Hematopoietic multipotent progenitor cell treated with erythropoietin and hydrocortisone succinate and interleukin-3 and kit ligand, for 8 days (in vitro differentiated cells): ENCODE data around the gene ZWILCH.
"Not testable (repeated sequence)": the region's sequence is repeated elsewhere in the genome, so short reads cannot be mapped to it uniquely, and the experiment has no call there.

Experiments used
- DNase-seq: peaks from one replicate; pipeline ENCODE4 v3.0.0-alpha.2; 2015

ZWILCH gene

GRCh38 chr15:66489179-66489791, 15.8 kb upstream of the ZWILCH start:
- no peak for DNase-seq

DNA sequence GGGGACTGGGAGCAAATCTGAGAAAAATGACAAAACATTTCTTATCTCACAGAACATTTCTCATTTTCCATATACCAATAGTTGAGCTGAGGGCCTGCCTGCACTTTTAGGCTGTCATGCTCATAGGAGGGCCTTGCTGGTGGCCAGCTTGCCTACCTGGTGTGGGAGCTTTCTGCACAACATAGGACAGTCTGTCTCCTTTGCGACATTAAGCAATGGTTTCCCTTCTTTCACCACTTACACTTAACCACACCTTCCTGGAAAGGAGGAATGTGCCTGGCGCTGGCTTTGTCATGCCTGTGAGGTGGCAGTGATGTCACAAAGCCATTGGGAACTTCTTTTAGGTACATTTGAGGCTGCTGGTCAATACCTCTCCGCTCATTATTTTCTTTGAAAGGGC, 13.3 kb upstream of the ZWILCH start:
- DNase-seq: no peak

- no peak for DNase-seq
Observed at GRCh38 chr15:66494262-66494661, 10.9 kb upstream of the ZWILCH start.

DNA sequence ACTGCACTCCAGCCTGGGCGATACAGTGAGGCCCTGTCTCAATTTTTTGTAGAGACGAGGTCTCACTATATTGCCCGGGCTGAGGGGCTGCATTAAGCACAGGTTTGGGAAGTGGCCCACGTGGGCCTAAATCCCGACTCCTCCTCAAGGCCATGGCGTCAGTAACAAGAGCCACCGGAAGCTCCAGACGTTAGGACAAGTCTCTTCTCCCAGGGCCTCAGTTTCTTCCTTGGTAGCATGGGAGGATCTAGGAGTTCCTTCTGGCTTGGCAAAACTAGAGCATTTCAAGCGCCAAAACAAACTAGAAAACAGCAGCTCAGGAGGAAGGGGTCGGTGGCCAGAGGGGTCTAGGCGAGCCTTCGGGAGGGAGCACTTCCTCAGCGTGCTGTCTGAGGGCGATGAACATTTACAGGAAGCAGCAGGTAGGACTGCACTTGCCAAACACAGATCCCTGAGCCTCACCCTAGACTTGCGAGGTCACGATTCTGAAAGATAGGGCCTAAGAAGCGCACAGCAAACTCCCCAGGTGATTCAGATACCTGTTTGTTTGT, 8.1 kb upstream of the ZWILCH start:
- DNase-seq: peak; percentile 57

GRCh38 chr15:66497502-66498455, 7.3 kb upstream of the ZWILCH start, which contains the start of gene SNAPC5:
TSS of gene SNAPC5 (minus strand) at chr15:66497762. CDS start at chr15:66497731, 31 bp downstream.
- peak; percentile 94 for DNase-seq

DNA sequence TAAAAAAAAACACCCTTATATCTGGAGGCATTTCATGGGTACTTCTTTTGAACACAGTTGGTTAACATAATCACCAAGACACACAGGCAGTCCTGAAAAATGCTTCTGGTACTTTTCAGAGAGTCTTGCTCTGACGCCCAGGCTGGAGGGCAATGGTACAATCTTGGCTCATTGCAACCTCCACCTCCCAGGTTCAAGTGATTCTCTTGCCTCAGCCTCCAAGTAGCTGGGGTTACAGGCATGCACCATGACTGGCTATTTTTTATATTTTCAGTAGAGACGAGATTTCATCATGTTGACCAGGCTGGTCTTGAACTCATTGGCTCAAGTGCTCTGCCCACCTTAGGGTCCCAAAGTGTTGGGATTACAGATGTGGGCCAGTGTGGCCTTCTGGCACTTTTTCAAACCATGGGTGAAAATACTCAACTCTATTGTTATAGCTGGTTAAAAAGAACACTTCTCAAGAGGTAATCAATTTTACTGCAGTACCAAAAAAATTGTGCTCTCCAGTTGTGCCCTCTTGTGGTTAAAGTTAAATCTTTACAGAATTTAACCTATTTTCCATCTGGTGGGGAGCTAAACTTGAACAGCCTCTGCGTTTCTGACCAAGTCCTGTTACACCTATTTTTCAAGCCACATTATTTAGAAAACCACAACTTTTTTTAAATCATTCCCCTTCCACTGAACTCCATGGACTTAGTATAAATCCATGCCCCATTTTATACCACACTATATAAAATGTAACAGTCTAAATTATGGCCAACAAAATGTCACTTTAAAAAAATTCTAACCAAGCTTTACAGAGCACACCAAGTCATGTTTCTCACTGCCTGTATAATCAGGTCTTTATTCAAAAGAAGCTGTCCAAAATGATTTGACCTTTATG, 6.4 kb upstream of the ZWILCH start:
- peak; percentile 64 for DNase-seq

DNA sequence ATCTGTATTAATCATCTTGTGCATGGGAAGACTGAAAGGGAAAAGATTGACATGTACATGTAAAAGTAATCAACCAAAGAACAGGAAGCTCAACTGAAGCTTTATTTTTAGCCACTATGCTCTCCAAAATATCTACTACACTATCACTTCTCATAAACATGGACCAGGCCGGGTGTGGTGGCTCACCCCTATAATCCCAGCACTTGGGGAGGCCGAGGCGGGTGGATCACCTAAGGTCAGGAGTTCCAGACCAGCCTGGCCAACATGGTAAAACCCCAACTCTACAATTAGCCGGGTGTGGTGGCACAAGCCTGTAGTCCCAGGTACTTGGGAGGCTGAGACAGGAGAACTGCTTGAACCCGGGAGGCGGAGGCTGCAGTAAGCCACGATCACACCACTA, 4.8 kb upstream of the ZWILCH start:
- DNase-seq: not testable (repeated sequence)

DNA sequence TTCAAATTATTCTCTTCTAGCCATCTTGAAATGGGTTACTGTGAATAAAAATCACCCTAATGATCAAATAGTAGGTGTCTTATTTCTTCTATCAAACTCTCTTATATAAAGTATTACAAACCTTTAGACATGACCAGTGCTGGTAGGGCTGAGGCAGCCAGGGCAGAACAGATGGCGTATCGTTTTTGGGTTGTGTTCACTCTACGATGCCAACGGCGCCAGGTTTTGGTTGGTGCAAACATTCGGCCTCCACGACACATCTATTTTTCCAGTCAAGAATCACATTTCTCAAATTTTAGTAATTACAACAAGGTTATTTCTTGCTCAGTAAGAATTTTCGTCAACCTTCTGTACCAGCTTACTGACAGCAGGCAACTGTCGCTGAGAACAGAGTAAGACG, 2.6 kb upstream of the ZWILCH start:
- DNase-seq: no peak

- DNase-seq: peak; percentile 20
Observed at GRCh38 chr15:66503041-66503648, 2.0 kb upstream of the ZWILCH start.

- DNase-seq: peak; percentile 24
Observed at GRCh38 chr15:66503780-66504562, 1.2 kb upstream of the ZWILCH start.

- no peak for DNase-seq
Observed at GRCh38 chr15:66505430-66505811, 295 bp downstream of the ZWILCH start.

DNA sequence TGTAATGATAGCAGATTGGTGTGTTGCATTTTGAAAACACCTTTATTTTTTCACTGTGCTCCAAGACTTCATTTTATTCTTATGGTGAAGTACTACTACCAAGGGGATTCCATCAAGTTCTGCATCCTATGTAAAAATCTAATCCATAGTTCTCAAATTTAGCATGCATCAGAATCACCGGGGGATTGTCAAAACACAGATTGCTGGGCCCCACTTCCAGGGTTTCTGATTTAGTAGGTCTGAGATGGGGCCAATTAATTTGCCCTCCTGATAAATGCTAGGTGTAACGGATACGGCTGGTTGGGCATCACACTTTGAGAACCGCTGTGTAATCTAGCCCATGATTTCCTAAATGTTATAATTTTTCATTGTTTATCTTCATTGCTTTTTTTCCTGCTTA, 692 bp downstream of the ZWILCH start:
- DNase-seq: no peak

- DNase-seq: no peak
Observed at GRCh38 chr15:66508293-66508883, 3.3 kb downstream of the ZWILCH start.

DNA sequence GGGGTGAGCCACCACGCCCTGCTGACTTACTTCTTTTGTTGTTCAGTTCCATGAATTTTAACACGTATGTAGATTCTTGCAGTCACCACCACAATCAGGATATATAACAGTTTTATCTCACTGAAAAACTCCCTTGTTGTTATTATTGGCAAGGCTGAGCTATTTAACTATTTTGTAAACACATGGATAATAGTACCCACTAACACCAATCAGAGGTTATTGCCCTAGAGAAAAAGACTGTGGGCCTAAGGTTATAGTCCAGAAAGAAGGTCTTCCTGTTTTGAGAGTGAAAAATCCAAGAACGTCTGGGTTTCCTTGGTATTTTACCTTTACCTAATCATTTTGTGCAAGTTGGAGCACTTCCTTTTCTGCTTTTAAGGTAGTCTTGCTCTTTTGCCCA, 9.5 kb downstream of the ZWILCH start:
- DNase-seq: no peak

DNA sequence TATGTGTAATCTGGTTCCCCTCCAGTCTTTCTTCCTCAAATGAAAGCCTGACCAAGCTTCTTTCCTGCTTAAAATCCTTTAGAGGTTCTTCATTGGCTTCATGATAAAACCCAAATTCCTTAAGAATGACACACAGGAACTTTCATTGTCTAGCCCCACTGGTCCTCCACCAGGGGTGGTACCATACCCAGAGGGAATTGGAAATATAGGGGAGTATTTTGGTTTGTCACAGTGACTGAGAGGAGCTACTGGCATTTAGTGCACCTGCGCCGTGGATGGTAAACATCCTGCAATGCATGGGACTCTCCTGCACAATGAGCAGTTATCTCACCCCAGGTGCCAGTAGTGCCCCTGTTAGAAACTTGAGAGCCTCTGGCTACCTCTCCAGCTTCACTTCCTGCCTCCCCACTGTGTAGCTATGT, 10.8 kb downstream of the ZWILCH start:
- no peak for DNase-seq

DNA sequence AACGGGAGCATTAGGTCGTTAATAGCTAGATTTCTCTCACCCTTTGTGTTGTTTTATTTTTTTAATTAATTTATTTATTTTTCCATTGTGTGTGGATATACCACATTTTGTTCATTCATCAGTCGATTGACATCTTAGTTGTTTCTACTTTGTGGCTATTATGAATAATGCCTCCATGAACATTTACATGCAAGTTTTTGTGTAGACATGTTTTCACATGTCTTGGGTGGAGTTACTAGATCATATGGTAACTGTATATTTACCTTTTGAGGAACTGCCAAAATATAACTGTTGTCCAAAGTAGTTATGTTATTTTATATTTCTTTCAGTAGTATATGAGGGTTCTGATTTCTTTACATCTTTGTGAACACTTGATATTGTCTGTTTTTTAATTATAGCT, 18.8 kb downstream of the ZWILCH start:
- no peak for DNase-seq

GRCh38 chr15:66524838-66525237, 19.7 kb downstream of the ZWILCH start:
- no peak for DNase-seq

DNA sequence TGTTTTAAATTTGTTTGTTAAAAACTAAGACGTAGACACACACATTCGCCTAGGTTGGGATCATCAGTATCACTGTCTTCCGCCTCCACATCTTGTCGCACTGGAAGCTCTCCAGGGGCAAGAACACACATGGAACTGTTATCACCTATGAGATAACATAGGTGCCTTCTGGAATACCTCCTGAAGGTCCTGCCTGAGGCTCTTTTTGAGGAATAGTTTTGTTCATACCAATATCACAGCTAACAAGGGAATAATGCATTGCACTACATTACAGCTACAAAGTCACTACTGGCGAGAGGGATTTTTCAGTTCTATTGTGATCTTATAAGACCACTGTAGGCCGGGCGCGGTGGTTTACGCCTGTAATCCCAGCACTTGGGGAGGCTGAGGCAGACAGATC, 29.9 kb downstream of the ZWILCH start:
- no peak for DNase-seq

DNA sequence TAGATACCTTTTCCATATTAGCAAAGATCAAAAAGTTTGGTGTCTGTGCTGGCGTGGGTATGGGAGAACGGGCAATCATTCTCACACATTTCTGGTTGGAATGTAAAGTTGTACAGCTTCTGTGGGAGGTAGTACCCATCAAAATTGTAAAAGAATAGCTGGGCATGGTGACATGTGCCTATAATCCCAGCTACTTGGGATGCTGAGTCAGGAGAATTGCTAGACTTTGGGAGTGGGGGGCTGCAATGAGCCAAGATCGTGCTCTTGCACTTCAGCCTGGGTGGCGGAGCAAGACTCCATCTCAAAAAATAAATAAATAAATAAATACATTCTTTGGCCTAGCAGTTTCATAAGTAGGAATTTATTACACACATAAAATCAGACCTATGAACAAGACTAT, 37.8 kb downstream of the ZWILCH start:
- DNase-seq: no peak

DNA sequence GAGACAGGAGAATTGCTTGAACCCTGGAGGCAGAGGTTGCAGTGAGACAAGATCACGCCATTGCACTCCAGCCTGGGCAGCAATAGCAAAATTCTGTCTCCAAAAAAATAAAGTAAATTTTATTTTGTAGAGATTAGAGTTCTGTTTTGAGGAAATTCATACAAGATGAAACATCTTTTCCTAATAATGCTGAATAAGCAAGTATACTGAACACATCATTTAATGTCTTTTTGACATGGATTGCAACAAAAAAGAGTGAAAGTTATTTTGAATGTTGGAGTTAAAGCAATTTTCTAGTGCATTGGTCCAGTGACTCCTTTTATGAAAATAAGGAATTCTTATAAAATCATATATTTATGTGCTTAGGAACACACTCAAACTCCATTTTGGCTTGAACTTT, 40.1 kb downstream of the ZWILCH start:
- no peak for DNase-seq

DNA sequence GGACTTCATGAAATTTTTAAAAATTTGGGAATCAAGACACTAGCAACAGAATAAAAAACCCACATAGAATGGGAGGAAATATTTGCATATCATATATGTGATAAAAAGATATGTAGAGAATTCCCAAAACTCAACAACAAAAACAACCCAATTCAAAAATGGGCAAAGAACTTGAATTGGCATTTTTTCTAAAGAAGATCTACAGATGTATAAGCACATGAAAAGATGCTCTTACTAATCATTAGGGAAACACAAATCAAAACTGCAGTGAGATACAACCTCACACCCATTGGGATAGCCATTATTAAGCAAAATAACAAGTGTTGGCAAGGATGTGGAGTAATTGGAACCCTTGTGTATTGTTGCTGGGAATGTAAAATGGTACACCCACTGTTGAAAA, 50.6 kb downstream of the ZWILCH start:
- DNase-seq: no peak
